ENCODE data around the gene GABBR2. TPM values are rescaled to one million over a fixed set of nuclear protein-coding genes. Genes with fewer than 3 reads are reported as not detected.
"Not testable (repeated sequence)": the region's sequence is repeated elsewhere in the genome, so short reads cannot be mapped to it uniquely, and the experiment has no call there.

The GABBR2 gene
- total RNA-seq, 1 donor: 0.27 TPM

GRCh38 chr9:98687911-98688310, 20.8 kb downstream of the GABBR2 start:
- DNase-seq (ENCODE audit: low read depth): no peak
- no peak for TF ChIP-seq CTCF (IDR thresholded peaks at IDR 0.05; ENCODE audit: insufficient read depth, low read length)
- H3K4me3 ChIP-seq (ENCODE audit: low read depth, low read length): no peak overlapping the region

- H3K4me3 ChIP-seq (ENCODE audit: low read depth, low read length): no peak overlapping the region
- no peak for DNase-seq (ENCODE audit: low read depth)
- TF ChIP-seq CTCF (IDR thresholded peaks at IDR 0.05; ENCODE audit: insufficient read depth, low read length): no peak
Observed at GRCh38 chr9:98686961-98687855, 21.5 kb downstream of the GABBR2 start.

- H3K4me3 ChIP-seq (ENCODE audit: low read depth, low read length); DNase-seq (ENCODE audit: low read depth): not testable (repeated sequence)
Observed at GRCh38 chr9:98684816-98685215, 23.9 kb downstream of the GABBR2 start.

GRCh38 chr9:98678244-98678842, 30.4 kb downstream of the GABBR2 start:
- TF ChIP-seq CTCF (IDR thresholded peaks at IDR 0.05; ENCODE audit: insufficient read depth, low read length): peak; percentile 50
- no peak for DNase-seq (ENCODE audit: low read depth)
- no peak overlapping the region for H3K4me3 ChIP-seq (ENCODE audit: low read depth, low read length)

GRCh38 chr9:98673681-98674080, 35.1 kb downstream of the GABBR2 start:
- no peak overlapping the region for H3K4me3 ChIP-seq (ENCODE audit: low read depth, low read length)
- no peak for DNase-seq (ENCODE audit: low read depth)
- TF ChIP-seq CTCF (IDR thresholded peaks at IDR 0.05; ENCODE audit: insufficient read depth, low read length): no peak

- DNase-seq (ENCODE audit: low read depth): no peak
- H3K4me3 ChIP-seq (ENCODE audit: low read depth, low read length): no peak overlapping the region
- no peak for TF ChIP-seq CTCF (IDR thresholded peaks at IDR 0.05; ENCODE audit: insufficient read depth, low read length)
Observed at GRCh38 chr9:98667005-98667640, 41.6 kb downstream of the GABBR2 start.

- DNase-seq (ENCODE audit: low read depth): no peak
- TF ChIP-seq CTCF (IDR thresholded peaks at IDR 0.05; ENCODE audit: insufficient read depth, low read length): no peak
- H3K4me3 ChIP-seq (ENCODE audit: low read depth, low read length): no peak overlapping the region
Observed at GRCh38 chr9:98665501-98665900, 43.2 kb downstream of the GABBR2 start.
